Stimulated activated CD4-positive, alpha-beta T cell treated with anti-CD3 and anti-CD28 coated beads, Interleukin-12 subunit alpha, Interleukin-12 subunit beta, amount 100 ng/mL, for 48 hours (primary cell): Measurements from ENCODE around the gene CDC42EP1.
"Not testable (repeated sequence)": the region's sequence is repeated elsewhere in the genome, so short reads cannot be mapped to it uniquely, and the experiment has no call there.

Experiments
- DNase-seq, 3 donors: peaks; one replicate each; pipeline ENCODE4 v3.0.0-alpha.2; 2020; ENCODE audit warnings: low read depth in 2 of 3, low spot score in 1 of 3

Gene CDC42EP1, protein sequence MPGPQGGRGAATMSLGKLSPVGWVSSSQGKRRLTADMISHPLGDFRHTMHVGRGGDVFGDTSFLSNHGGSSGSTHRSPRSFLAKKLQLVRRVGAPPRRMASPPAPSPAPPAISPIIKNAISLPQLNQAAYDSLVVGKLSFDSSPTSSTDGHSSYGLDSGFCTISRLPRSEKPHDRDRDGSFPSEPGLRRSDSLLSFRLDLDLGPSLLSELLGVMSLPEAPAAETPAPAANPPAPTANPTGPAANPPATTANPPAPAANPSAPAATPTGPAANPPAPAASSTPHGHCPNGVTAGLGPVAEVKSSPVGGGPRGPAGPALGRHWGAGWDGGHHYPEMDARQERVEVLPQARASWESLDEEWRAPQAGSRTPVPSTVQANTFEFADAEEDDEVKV

GRCh38 chr22:37559901-37560607 is at the start of gene CDC42EP1:
Gene CDC42EP1 (plus strand): TSS chr22:37560480. CDS start chr22:37566350, 5,870 bp downstream.
- DNase-seq: no peak

- no peak for DNase-seq
Measured at GRCh38 chr22:37511395-37512104, 48.7 kb upstream of the CDC42EP1 start.

GRCh38 chr22:37514526-37515051 is 45.7 kb upstream of the CDC42EP1 start:
- no peak for DNase-seq

DNA sequence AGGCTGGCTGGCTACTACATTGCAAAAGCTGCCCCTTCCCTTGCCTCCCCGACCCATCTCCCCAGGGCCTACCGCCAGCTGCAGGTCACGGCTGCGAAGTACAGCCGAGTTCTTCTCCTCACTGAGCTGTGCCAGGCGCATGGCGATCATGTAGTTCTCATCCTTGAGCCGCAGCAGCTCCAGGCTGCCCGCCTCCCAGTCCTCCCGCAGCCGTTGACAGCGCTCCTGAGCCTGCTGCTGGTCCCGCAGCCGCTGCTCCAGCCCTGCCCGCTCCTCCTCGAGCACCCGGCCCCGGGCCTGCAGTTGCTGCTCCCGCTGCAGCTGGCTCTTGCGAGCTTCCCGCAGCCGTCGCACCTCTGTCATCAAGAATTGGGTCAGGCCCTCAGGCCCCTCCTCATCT is 44.4 kb upstream of the CDC42EP1 start:
- no peak for DNase-seq

- no peak for DNase-seq
Measured at GRCh38 chr22:37516456-37516855, 43.8 kb upstream of the CDC42EP1 start.

DNA sequence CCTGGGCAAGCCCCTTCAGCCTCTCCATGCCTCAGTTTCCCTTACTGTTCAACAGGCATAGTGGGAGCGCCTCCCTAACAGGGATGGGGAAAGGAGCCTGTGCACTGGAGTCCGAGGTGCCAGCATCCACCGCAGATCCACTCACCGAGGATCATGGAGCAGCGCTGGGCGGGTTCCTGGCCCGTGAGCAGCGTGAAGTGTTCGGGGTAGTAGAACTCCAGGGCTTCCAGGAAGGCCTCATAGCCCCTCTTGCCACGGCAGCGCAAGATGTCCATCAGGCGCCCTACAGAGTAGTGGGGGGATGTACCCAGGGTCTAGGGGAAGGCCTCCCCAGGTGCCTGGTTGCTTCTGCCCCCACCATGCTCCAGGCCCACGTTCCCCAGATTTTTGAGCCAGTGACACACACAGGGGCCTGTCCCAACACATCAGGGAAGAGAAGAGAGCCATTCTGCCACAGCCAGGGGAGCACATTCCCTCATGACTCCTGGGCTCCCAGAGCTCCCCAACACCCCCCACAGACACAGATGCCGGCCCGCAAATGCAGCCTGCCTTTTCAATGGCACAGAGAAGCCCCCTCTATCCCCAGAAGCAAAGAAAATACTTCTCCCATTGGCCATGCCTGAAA is 42.3 kb upstream of the CDC42EP1 start:
- no peak for DNase-seq

- no peak for DNase-seq
Measured at GRCh38 chr22:37518509-37519267, 41.6 kb upstream of the CDC42EP1 start.

GRCh38 chr22:37519268-37520195 is 40.7 kb upstream of the CDC42EP1 start, which contains the start of gene CARD10:
Gene CARD10 (minus strand): TSS chr22:37519415. CDS start chr22:37519200, 215 bp downstream.
- DNase-seq: no peak

- DNase-seq: no peak
Measured at GRCh38 chr22:37520776-37521191, 39.5 kb upstream of the CDC42EP1 start.

GRCh38 chr22:37521236-37521739 is 39.0 kb upstream of the CDC42EP1 start:
- DNase-seq: no peak

GRCh38 chr22:37522482-37522881 is 37.8 kb upstream of the CDC42EP1 start:
- no peak for DNase-seq

GRCh38 chr22:37525073-37525745 is 35.1 kb upstream of the CDC42EP1 start:
- peak in 1 of 3 donors; percentile 16 for DNase-seq

DNA sequence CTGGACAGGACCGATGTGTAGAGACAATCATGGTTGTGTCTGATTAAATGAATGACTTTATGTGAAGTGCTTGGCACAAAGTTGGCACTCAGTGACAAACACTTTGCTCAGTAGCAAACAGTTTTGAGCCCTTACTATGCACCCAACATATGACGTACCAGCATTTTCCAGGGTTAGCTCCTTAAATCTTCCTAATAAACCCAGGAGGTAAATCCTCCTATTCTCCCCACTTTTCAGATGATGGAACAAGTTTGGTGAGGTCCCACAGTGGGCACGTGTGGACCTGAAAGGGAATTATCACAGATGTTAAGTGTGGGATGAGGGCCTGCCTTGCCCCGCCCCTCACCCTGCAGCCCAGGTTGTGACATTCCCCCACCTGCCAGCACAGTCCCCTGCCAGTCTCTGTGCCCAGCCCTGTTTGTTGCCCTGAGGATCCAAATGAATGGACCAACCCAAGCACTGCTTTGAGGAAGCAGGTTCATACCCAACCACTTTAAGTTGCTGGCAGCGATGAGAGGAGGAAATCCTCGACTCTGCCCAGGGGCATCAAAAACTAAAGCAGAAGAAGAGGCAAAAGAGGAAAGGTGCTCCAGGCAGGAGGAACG is 34.4 kb upstream of the CDC42EP1 start:
- no peak for DNase-seq

GRCh38 chr22:37526376-37526775 is 33.9 kb upstream of the CDC42EP1 start:
- no peak for DNase-seq

- not testable (repeated sequence) for DNase-seq
Measured at GRCh38 chr22:37527081-37527752, 33.1 kb upstream of the CDC42EP1 start.

DNA sequence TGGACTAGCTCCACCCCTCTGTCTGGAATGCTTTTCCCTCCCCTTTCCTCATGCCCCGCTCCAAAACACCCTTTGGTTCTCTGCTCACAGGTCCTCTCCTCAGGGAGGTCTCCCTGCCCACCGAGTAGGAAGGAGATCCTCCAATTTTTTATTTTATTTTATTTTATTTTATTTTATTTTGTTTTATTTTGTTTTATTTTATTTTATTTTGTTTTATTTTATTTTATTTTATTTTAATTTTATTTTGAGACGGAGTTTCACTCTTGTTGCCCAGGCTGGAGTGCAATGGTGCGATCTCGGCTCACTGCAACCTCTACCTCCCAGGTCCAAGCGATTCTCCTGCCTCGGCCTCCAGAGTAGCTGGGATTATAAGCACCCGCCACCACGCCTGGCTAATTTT is 32.3 kb upstream of the CDC42EP1 start:
- DNase-seq: not testable (repeated sequence)

DNA sequence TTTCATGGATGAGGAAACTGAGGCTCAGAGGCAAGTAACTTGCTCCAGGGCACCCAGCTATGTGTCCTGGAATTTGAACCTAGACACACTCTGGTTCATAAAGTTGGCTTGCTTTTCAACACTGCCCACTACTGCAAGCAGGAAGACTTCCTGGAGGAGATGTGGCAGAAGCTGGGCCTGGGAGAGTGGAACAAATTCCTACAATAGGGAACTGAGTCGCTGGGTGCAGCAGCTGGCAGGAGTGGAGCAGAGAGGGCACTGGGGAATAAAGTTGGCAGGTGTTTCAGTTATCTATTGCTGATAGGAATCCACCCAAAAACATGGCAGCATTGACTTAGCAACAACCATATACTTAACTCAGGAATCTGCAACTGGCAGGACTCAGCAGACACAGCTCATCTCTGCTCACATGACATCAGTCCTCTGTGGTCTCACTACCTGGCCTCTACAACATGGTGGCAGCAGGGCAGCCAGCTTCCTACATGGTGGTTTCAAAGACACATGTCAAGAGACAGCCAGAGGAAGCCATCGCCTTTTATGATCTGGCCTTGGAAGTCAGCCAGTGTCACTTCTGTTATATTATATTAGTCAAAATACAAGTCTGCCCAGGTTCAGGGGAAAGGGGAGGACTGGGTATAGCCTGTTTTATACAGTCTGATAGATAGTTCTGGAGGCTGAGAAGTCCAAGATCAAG is 30.5 kb upstream of the CDC42EP1 start:
- DNase-seq: no peak
